Hindlimb muscle (tissue), 1 donor: ENCODE measurements around the gene CLSTN1. TPM values are rescaled to one million over a fixed set of nuclear protein-coding genes. Genes with fewer than 3 reads are reported as not detected.

ENCODE experiments used
- DNase-seq: peaks from one replicate; pipeline ENCODE4 v3.0.0-alpha.2; 2013
- polyA plus RNA-seq: library from polyadenylated mRNA; unstranded; fragments of 120-200 nt; gene quantifications from one replicate; pipeline ENCODE4 v1.2.1, GENCODE V29; 2013; ENCODE audit not compliant: insufficient read length

Gene CLSTN1
- 78.9 TPM for polyA plus RNA-seq

- DNase-seq: peak; percentile 90
Measured at GRCh38 chr1:9823943-9824701, at the start of gene CLSTN1. TSS of gene CLSTN1 (minus strand) at chr1:9823965. CDS start at chr1:9823733, 232 bp downstream.

GRCh38 chr1:9873385-9873784 is 49.6 kb upstream of the CLSTN1 start:
- DNase-seq: no peak

GRCh38 chr1:9872430-9873165 is 48.8 kb upstream of the CLSTN1 start:
- no peak for DNase-seq

- no peak for DNase-seq
Measured at GRCh38 chr1:9871707-9872425, 48.1 kb upstream of the CLSTN1 start.

- DNase-seq: no peak
Measured at GRCh38 chr1:9871021-9871420, 47.3 kb upstream of the CLSTN1 start.

- no peak for DNase-seq
Measured at GRCh38 chr1:9870572-9870971, 46.8 kb upstream of the CLSTN1 start.

GRCh38 chr1:9869831-9870251 is 46.1 kb upstream of the CLSTN1 start:
- DNase-seq: no peak

- no peak for DNase-seq
Measured at GRCh38 chr1:9868244-9868590, 44.5 kb upstream of the CLSTN1 start.

GRCh38 chr1:9867408-9868243 is 43.9 kb upstream of the CLSTN1 start:
- DNase-seq: peak; percentile 76

GRCh38 chr1:9866836-9867235 is 43.1 kb upstream of the CLSTN1 start:
- DNase-seq: no peak

GRCh38 chr1:9865724-9866123 is 42.0 kb upstream of the CLSTN1 start:
- no peak for DNase-seq

GRCh38 chr1:9863371-9863770 is 39.6 kb upstream of the CLSTN1 start:
- DNase-seq: no peak

- DNase-seq: no peak
Measured at GRCh38 chr1:9861360-9861759, 37.6 kb upstream of the CLSTN1 start.

GRCh38 chr1:9860887-9861286 is 37.1 kb upstream of the CLSTN1 start:
- DNase-seq: no peak

- no peak for DNase-seq
Measured at GRCh38 chr1:9859281-9860014, 35.7 kb upstream of the CLSTN1 start.

GRCh38 chr1:9858293-9859035 is 34.7 kb upstream of the CLSTN1 start:
- no peak for DNase-seq

- DNase-seq: no peak
Measured at GRCh38 chr1:9855186-9855585, 31.4 kb upstream of the CLSTN1 start.

- no peak for DNase-seq
Measured at GRCh38 chr1:9853249-9853595, 29.5 kb upstream of the CLSTN1 start.

- no peak for DNase-seq
Measured at GRCh38 chr1:9852410-9853248, 28.9 kb upstream of the CLSTN1 start.

GRCh38 chr1:9852004-9852403 is 28.2 kb upstream of the CLSTN1 start:
- no peak for DNase-seq
